Esophagus muscularis mucosa (tissue), 4 donors: ENCODE data around the gene SYNDIG1L.

ENCODE experiments used
- CTCF ChIP-seq, 3 experiments: fragments of 200-600 bp in 2 of 3; fragments of 450-650 bp in 1 of 3; sonication (generic) in 2 of 3; IDR thresholded peaks; one replicate each; pipeline ENCODE4 v1.5.1; 2017 to 2019; ENCODE audit warnings: antibody characterized with exemption in 3 of 3, mild to moderate bottlenecking in 2 of 3, moderate library complexity in 1 of 3
- EP300 ChIP-seq: sonication (generic); formaldehyde crosslinking; IDR thresholded peaks from one replicate; pipeline ENCODE4 v1.6.1; 2017; ENCODE audit warnings: antibody characterized with exemption
- POLR2A ChIP-seq: fragments of 450-650 bp; IDR thresholded peaks from one replicate; pipeline ENCODE4 v1.6.1; 2017; ENCODE audit warnings: antibody characterized with exemption, moderate library complexity, mild to moderate bottlenecking, low read depth
- POLR2AphosphoS5 ChIP-seq, 2 donors: sonication (generic); formaldehyde crosslinking; IDR thresholded peaks; one replicate each; pipeline ENCODE4 v1.6.1; 2017; ENCODE audit warnings: antibody characterized with exemption in 2 of 2

- TF ChIP-seq CTCF (IDR thresholded peaks at IDR 0.05), result no peak
- no peak for TF ChIP-seq POLR2A
- no peak for TF ChIP-seq POLR2AphosphoS5 (IDR thresholded peaks at IDR 0.05)
- no peak for TF ChIP-seq EP300
These were observed 8.3 kb upstream of the SYNDIG1L start for GRCh38 chr14:74434294-74434693.
